GM21528 (cell line): ENCODE measurements around the gene STK11.

ENCODE experiments used
- ATAC-seq: cut with Tn5 transposase; IDR thresholded peaks from one replicate; pipeline ENCODE4 v1.9.1; 2021; ENCODE audit warnings: mild to moderate bottlenecking, moderate library complexity; ENCODE audit not compliant: unreplicated experiment, low FRiP score

The STK11 gene

DNA sequence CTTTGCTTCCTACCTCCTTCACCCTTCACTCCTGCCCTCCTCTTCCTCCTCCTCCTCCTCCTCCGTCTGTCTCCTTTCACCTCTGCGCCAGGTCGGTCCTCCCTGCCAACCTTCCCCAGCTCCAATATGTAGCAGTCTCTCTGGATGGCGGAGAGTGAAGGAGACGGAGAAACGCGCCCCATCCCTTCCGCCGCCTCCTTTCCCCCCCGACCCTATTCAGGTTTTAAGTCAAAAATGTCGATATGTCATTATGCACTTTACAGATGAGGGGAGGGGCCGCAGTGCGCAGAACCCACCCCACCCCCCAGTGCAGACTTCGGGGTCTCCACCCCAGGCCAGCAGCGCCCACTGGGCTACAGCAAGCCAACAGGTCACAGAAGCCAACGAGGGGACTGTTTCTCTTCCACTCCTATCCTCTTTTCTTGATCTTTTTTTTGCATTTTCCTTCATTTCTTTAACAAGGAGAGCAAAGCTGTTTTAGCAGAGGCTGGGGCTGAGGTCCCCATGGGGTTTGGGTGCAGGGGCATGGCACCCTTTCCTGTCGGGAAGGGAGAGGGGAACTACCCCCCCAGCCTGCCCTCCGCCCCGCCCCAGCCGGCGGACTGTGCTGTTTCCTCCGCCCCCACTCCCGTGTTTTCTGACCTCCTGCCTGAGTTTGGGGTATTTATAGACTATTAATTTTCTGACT, 52.0 kb downstream of the STK11 start:
- ATAC-seq = no peak

DNA sequence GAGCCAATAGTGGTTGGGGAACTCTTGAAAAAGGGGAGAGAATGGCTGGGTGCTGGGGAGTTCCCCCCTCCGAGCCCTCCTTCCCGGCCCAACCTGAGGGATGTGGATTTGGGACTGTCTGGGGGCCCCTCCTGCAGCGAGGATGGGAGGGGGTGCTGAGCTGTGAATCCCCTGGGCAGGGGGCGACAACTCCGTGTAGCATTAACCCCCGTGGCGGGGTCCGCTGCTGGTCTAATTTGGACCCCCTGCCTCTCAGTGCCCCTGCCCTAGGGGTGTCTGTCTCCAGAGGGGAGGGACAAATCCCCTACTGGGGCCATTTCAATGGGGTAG, 52.5 kb downstream of the STK11 start:
- ATAC-seq = no peak

DNA sequence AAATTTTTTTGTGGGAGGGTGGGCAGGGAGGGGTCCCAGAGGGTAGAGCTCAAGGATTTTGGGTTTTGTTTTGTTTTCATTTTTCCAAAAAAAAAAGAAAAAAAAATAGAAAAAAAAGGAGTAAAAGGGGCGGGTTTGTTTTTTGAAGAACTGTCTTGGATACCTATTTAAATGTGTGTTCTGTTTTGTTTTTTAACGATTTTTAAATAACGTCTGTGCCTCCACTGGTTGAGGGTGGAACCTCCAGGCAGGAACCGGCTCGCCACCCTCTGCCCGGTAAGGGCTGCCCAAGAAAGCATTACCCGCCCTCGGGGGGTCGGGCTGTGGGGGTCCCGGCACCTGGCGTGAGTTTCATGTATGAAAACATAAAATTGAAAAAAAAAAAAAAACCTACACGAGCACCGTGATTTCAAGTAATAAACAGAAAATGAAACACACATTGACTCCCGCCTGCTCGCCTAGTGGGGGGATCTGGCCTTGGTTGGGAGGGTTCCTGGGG, 53.2 kb downstream of the STK11 start:
- no peak for ATAC-seq

DNA sequence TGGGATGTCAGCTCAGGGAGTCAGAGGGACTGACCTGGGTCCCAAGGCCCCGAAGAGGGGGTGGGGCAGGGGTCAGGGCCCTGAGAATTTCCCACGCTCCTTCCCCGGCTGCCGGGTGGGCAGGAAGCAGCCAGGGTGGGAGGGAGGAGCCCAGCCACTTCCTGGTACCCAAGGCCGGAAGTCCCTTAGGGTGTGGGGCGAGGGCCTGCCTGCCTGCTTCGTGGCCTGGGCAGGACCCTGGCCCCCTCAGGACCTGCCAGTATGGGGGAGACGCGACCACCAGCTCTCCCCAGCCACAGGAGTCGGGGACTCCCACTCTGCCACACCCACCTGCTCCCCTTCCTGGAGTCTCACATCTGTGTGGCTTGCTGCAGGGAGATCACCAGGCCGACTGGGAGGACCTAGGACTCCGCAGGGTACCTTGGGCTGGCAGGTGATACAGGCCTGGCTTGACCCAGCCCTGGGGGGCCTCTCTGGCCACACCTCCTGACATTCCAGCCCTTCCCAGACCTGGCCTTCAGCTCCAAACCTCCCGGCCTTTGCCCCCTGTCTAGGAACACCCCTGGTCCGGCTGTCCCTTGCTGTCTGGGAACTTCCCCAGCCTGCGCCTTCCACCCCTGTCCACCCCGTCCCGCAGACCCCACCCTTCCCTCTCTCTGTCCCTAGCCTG, 53.8 kb downstream of the STK11 start:
- ATAC-seq = no peak

DNA sequence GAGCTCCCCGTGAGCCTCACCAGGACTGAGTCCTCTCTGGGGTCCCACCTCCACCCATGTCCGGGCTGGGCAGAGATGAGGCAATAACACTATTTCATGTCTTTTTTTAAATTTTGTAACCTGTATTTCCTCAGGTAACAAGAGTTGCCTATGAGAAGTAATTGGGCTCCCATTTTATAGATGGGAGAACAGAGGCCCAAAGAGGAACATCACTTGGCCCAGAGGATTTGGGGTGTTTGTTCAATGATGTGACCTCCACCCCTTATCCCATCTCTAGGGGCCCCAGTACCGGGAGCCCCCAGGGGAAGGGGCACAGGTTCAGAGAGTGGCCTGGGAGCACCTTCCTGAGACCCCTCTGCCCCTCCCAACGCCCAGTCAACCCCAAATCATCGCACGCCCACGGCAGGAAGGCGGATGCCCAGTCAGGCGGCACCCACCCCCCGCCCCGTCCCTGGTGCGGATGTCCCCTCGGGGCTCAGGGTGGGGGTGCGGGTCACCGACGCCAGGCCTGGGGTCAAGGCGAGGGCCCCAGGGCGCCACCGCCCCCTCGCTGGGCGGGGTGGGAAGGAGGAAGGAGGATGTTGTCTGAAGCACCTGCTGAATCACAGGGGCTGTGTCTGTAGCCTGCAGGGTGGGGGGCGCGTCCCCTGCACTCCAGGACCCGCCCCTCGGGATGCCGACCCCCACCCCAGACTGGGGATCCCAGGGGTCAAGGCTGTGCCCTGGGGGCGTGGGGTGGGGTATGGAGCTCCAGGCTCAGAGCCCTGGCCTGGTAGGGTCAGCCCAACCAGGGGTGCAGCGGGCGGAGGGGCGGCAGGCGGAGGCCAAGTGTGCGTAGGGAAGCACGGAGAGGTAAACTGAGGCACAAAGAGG, 54.5 kb downstream of the STK11 start:
- peak; percentile 7 for ATAC-seq

DNA sequence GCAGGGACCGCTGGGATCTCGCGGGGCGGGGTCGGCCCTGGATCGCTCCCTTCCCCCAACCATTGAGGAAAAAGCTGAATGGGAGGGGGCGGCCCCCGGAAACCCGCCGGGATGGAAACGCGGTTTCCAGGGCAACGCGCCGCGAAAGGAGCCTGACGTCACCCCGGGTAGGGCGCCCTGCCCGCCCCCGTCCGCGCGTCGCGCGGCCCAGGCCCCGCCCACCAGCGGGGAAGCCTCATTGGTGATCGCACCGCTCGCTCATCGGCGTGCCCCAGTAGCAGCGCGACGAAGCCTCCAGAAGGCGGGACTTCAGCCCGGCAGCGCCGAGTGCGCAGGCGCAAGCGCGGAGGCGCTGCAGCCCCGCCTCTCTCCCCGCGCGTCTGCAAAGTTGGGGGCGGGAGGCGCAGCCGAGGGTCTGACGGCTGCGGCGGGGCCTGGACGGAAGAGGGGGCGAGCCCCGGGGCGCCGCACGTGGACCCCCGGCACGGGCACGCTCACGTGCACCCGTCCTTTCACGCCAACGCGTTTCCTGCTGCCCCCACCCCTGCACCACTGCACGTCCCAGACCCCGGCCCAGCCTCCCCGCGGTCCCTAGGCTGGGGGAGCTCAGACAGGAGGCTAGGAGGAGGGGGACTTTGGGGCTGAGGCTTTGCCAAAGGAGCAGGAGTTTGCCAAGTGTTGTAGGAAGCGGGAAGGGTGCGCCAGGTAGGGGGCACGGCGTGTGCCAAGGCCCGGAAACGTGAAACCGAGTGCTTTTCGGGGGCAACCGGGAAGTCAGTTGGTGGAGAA, 55.4 kb downstream of the STK11 start:
- peak; percentile 44 for ATAC-seq

DNA sequence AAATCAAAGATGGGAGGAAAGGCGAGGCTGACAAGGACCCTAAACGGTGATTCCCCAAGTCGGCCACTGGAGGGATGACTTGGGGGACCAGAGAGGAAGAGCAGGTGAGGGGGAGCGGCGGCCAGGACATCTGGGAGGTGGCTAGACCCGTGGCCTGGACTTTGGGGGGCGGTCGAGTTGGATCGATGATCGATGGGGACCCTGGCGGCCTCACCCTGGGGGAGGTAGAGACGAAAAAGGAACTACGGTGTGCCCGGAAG, 55.9 kb downstream of the STK11 start:
- ATAC-seq = no peak

DNA sequence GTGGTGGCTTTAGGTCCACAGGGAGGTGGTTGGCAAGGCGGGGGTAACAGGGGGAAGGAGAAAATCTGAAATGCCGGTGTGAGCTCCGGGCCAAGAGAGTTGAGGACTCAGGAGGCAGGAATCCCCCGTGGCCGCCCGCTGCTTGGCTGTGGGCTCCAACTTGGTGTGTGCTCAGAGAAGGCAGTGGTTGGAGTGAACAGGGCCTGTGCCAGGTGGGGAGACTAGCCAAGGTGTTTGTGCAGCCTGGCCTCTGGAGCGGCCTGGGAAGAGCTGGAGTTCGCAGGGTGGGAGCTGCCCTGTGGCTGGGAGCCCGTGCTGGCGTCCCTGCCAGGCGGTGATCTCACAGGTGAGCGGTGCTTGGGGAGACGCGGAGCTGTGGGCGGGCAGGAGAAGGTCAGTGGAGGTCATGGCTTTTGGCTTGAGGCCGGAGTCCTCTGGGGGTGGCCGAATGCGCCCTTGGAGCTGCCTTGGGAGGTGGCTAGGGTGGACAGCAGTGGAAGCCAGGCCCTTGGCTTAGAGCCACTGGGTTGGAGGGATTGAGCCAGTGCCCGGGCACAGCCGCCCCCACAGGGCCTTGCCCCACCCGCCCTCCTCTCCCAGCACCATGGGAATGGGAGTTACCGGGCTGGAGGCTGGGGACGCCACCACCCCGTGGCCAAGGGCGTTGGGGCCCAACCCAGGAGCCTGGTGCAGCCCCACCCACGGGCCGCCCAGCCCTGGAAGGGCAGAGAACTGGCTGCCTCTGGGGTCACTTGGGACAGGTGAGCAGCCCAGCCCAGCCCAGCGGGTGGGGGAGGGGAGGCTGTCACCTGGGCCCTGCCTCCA, 56.4 kb downstream of the STK11 start:
- no peak for ATAC-seq

DNA sequence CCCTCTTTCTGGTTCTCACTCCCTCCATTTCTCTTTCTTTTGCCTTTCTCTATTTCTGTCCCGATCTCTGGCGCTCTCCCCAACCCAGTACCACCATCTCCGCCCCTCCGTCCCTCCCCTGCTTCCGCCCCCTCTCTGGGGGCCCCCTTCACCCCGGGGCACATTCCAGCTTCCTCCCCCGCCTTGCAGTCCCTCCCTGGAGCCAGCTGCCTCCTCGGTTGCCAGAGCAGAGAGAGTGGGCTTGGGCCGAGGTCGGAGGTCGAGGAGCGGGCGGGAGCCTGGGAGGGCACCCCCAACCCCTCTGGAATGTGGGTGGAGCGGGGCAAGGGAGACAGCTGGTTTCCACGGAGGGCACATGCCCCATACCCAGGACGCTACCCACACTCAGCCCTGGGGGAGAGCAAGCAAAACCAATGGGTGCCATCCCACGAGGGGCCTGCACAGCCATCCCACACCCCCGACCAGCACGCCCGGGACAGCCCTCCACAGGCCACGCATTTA, 57.1 kb downstream of the STK11 start:
- ATAC-seq = no peak

DNA sequence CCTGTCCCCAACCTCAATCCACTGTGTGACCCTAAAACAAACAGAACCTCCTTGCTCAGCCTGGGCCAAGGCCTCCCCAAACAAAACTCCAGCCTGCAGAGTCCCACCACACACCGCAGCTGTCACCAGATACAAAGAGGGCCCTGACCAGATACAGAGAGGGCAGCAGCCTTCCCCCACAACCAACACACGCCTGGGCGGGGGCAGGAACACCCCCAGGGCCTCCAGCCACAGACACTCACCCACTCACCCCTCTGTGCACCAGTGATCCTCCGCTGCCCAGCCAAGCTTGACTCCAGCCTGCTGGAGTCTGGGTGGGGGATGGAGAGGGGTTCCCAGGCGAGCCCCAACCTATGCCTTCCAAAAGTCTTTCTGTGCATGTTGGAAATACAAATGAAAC, 57.6 kb downstream of the STK11 start:
- no peak for ATAC-seq

DNA sequence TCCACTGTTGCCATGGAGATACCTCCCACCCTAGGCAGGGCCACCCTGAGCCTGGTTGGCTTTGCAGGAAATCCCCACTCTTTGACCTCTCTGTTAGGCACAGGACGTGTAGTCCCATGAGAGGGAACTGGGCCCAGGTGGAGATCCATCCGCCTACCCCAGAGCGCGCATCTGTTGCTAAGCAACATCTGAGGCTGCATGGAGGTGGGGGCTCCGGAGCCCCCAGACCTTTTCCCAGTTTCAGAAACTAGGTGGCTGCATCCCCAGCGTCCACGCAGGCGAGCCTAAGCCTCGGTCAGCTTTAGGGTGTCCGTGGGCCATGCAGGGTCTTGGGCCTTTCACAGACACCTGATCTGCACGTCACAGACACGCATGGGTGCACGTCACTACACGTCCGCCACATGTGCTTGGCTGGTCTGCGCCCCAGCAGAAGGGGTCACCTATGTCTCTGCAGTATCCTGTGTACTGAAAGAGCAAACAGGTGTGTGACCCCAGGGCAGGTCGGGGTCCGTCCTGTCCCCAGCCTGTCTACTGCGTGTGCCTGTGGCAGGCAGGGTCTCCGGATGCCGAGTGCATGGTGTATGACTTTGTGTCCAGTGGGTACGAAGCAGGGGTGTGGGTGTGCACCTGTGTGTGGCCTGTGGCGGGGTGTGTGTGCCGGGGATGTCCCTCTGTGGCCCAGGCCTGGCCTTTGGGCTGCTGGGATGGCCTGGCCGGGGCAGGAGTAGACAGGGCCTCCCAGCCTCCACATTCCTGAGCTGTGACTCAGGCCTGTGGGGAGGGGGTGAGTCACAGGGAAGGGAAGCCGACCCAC, 59.4 kb downstream of the STK11 start:
- no peak for ATAC-seq

DNA sequence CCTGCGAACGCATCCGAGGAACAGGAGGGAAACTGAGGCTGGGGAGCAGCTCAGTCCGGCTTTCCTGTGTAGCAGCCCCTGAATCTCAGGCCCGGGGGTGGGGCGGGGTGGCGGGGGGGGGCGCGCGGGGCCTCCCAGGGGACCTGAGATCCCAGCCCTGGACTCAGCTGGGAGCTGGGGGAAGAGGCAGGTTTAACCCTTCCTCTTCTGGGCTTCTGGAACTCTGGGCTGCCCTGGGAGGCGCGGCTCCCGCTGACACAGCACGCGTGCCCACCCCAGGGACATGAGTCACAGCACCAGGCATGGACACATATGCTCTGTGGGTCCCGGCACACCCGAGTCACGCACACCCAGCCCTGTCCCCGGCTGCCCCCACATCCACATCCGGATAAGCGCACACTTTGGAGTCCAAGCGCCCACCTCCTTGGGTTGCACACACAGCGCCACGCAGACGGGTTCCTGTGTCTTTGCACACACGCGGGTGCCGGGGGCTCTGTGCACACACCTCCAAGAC, 60.1 kb downstream of the STK11 start:
- ATAC-seq = no peak

DNA sequence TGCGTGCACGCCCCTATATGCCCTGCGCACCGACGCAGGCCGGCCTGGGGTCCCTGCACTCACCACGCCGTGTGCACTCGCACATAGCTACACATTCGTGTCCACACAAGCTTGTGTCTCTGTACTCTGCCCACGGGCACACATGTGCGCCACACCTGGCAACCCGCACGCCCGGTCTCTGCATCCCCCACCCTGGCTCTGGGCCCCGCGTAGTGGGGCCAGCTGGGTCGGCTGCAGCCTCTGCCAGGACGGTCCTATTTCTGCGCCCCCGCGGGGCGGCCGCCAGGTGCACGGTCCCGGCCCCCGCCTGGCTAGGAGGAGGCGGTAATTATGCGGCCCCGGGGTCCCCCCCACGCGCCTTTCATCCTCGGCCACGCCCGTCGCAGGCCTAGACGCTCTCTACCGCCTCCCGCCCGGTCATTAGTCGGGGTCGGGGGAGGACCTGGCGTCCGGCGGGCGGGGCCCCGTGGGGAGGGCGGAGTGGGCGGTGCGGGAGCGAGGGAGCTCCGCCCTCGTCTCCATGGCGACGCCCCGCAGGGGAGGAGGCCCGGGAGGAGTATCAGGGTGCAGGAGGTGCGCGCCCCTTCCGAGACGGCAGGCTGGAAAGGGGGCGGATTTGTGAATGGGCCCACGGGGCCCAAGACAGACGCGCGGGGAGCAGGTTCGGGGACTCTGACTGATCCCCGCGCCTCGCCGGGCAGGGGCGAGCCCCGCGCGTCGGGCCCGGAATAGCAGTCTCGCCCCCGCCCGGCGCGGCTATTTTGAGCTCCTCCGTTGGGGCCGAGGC, 60.7 kb downstream of the STK11 start:
- ATAC-seq = peak; percentile 34

DNA sequence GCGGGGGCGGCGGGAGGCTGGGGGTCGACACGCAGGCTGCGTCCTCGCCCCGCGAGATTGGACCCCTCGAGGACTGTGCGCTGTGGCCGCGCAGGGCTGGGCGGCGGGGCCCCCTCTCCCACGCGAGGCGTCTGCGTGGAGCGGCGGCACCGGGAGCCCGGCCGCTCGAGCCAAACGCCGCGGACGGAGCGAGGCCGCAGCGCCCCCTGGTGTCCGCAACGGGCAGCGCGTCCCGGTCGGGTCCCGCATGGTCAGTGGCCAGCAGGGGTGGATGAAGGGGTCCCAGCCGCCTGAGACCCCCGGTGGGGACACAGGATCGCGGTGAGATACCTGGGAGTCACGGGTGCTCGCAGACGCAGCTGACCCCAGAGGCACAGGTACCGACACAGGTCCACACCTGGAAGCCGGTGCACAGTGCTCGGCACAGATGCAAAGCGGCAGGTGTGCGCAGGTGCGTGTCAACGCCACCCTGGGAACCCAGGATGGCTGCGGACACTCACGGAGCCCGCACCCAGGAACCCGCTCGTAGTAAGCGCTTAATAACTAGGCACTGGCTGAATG, 61.4 kb downstream of the STK11 start:
- ATAC-seq = peak; percentile 11

DNA sequence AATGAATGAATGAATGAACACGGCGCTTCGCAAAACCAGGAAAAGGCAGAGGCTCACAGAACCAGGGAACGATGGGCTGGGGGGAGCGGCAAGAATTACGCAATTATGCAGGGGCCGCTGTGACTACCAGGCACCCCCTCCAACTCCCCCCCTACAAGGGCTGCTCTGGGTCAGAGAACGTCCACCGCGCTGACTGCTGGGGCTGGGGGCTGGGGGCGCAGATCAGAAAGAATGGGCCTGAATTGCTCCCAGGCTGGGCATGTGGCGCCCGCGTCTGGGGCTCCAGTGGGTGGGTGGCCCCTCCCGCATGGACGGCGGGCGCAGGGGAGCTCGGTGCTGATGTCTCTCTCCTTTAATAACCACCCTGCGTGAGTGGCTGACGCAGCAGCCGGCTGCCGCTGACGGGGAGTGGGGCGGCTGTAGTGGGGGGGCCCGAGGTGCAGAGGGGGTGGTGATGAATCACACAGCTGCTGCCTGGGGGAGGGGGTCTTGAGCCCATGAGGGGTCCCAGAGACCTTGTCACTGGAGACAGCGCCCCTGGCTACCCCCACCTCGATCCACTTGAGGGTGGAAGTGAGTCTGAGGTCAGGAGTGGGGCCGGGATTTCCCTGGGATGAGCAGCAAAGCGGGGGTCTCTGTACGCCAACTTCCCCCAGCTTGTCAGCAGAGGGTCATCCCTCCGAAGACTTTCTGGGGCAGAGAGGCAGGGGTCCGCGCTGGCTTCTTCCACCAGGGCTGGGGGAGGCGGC, 62.1 kb downstream of the STK11 start:
- no peak for ATAC-seq

DNA sequence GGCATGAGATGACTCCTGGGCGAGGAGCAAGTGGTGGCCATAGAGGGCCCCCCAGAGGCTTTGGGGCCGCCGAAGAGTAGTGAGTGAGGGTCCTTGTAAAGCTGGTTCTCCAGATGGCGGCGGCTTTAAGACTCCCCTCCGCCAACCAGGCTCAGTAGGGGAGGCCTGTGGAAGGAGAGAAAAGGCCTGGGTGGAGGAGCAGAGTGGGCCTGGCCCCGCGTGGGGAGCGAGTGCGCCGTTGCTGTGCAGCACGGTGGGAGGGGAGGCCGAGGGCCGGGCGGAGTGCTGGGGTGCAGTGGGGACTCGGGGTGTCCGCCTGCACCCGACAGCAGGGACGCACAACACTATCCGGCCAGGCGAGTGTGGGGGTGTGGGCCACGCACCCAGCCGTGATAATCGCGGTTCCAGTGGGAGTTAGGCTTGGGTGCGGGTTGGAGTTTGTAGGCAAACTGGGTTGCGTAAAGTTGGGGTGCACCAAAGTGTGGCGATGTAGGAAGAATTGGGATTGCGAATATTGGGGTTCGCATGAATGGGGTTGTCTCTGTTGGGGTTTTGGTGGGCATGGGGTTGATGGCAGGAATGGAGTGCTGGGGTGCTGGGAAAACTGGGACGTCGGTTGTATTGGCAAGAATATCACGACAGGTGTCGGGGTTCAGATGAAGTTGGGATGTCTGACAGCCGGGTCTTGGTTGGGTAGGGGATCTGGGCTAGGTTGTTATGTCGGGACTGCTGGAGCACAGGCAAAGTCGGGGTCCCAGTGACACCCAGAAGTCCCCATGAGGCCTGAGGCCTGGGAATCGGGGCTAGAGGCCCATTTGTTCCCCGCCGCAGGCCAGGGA, 62.9 kb downstream of the STK11 start:
- no peak for ATAC-seq
